ENCODE results near the gene LCP2.

DNA sequence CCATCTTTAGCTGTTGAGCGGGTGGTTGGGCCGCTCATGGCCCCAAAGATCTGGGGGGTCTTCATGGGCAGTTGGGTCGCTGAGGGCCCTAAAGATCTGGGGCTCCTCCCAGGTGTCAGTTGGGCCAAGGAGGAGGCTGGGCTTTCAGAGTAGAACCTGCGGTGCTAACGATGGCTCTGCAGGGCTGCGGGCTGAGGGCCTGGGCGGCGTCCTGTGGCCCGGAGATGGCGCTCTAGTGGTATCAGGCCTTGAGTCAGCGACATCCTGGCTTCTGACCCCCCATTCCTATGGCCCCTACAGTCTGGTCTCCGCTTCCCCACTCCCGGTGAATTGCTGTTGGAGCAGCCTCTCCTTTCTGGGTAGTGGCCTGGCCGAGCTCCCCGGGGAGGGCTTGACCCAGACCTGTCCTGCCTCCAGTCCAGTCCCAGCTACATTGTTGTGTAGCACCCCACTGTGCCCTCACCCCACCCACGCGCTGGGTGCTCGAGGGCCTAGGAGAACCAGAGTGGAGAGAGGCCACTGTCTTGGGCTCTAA, 64.2 kb downstream of the LCP2 start:
- TF ChIP-seq, protein P1, sequence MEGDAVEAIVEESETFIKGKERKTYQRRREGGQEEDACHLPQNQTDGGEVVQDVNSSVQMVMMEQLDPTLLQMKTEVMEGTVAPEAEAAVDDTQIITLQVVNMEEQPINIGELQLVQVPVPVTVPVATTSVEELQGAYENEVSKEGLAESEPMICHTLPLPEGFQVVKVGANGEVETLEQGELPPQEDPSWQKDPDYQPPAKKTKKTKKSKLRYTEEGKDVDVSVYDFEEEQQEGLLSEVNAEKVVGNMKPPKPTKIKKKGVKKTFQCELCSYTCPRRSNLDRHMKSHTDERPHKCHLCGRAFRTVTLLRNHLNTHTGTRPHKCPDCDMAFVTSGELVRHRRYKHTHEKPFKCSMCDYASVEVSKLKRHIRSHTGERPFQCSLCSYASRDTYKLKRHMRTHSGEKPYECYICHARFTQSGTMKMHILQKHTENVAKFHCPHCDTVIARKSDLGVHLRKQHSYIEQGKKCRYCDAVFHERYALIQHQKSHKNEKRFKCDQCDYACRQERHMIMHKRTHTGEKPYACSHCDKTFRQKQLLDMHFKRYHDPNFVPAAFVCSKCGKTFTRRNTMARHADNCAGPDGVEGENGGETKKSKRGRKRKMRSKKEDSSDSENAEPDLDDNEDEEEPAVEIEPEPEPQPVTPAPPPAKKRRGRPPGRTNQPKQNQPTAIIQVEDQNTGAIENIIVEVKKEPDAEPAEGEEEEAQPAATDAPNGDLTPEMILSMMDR (IDR thresholded peaks at IDR 0.05): no peak
- TF ChIP-seq POLR2A (IDR thresholded peaks at IDR 0.05): no peak
